CD4-positive, alpha-beta T cell treated with Interferon alpha-2 for 1 hour (primary cell): ENCODE data around the gene FAM120AOS.

Source experiments
- DNase-seq, 2 donors: peaks; one replicate each; pipeline ENCODE4 v3.0.0-alpha.2; 2020 to 2022

FAM120AOS gene

DNA sequence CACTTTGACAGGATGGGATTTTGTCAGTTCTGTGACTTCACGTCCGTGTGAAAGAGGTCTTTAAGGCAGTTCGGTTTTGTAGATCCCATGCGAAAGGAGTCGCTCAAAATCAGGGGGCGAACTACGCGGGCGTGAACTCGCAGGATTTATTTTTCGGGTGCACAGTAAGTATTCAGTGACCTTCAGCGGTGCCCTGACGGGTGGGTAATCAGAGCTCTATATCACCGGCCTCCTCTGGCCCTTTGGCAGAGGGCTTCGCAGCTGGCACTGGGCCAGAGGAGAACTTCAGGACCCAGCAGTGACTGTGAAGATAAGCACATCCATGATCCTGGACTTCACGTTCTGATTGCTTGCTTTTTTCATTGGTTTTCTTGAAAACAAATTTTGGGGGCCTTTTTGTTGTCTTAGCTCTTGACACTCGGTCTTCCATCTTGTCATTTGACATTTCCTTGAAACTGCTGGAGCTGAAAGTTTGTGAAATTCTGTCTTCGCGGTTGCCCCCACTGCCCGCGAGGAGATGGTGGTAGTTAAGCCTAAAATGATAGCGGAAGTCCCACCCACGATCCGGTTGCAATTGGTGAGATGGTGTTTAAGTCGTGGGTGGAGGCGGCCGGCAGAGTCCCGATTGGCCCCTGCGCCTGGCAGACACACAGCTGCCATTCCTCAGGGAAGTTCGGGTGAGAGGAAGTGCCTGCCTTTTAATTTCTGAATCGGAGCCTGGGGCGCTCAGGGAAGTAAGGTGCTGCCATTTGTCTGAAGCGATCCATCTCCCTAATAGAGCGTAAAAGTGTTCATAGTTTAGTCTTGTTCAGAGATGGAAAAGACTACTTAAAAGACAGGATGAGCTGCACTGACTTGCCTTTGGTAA, at the start of gene FAM120AOS:
Gene FAM120AOS, minus strand, starts transcription at position 535 of the 868 bp plus-strand sequence. CDS start 872 bp downstream, outside the sequence.
- peak; percentile 82 to 87 for DNase-seq

DNA sequence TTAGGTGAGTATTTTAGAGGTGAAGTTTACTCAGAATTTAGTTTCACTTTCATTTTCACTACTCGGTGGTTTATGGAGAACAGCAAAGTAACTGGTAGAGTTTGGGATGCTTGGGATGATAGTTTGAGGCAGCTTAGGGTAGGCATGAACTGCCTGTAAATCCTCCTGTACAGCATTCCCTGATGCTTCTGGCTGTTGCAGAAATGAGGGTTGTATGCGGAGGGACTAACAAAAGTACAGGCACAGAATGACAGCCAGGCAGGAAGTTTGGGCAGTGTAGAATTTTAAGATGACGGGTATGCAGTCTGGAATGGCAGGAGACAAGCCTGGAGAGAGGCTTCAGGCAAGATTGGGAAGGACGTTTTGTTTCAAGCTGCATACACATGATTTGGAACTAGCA, 48.0 kb upstream of the FAM120AOS start:
- peak in 1 of 2 donors; percentile 36 for DNase-seq

DNA sequence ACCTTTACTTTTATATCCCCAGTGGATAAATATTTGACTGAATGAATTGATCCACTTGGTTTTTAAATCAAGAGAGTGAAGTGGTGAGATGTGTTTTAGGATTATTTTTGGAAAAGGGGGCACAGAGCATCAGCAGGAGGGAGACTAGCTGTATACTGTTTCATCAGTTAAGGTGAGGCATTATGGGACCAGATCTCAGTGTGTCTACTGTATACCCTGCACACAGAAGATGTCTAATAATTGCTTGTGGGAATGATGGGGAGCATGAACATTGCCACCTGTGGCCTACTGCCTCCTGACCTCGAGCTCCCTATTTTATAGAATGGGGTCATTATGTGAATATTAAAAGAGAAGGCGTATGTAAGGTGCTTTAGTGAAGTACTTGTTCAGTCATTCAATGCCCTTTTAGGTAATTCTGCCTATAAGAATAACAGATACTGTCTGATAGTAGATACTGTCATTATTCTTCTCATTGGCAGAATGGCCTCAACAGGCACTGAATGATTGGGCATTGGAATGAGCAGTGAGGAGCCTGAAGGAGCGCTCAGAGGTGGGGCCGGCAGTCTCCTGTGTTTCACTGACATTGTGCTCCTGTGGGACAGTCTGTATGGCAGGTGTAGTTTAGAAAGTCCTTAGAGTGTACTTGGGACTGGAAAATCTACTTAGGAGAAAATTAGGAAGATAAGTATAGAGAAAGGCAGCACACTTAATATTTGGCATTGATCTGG, 47.4 kb upstream of the FAM120AOS start:
- no peak for DNase-seq

DNA sequence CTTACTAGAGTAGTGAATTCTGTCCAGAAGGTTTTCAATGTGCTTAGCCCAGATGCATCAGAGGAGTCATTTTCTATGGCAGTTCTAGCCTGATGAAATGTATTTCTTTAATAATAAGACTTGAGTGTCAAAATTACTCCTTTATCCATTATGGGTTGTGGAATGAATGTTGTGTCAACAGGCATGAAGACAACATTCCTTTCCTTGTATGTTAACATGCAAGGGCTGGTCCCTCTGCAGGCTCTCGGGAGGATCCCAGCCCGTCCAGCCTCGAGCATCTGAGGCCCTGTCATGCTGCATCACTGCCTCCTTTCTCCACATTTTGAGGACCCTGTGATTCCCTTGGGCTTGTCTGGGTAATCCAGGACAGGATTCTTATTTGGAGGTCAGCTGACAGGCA, 42.9 kb upstream of the FAM120AOS start:
- DNase-seq: no peak

DNA sequence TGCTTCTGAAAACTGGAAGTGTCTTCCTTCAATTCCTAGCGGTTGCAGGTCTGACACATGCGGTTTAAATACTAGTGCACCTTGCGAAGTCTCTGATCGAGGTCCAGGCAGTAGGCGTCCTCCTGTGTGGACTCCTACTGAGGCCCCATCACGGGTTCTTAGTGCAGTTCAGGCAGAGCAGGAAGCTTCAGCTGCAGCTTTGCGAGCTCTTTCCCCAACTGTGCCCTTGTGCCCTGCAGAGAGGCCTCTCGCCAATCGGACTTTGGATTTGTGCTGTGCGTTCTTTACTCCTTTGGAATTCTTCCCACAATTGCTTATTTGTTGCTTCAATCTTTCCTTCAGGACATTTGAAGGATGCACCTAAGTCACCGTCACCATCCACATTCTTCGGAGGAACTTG, 40.6 kb upstream of the FAM120AOS start:
- no peak for DNase-seq

DNA sequence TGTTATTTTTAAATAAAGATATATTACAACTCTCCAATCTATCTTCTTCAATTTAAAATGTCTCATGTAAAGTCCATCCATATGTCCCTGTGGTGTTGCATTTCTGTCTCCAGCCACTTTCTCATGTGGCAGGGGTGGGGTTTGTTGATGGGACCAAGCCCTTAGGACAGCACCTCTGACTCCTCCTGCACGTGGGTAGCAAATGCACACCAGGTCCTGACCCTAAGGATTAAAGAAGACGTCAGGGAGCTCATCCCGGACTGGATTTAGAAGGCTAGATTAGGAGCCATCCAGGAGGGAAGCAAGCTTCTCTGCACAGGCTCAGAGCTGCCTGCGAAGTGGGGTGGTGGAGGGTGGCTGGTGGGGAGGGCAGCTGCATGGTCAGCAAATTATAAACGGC, 38.9 kb upstream of the FAM120AOS start:
- no peak for DNase-seq

DNA sequence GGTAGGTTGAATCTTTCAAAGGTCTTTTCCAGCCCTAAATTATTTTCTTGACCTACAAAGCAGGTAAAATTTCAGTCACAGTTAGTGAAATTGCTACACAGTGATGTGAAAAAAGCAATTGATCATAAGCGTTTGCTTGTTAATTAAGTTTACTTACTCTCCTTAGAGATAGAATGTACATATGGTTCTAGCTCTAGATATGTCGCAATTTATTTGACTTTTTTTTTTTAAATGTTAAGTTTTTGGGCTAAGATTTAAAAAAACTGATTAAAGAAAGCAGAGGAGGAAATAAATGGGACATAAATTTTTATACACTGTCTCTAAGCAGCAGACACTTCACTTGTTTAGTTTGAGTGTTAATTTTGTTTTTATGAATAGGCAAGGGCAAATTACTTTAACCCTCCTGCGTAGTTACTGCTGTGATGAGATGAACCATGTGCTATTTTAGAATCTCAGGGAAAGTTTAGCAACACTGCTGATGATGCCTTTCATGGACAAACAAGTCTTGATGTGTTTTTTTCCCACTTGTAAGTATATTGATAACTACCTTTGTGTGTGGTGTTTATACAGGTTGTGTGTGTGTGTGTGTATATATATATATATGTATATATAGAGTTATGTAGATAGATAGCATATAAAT, 38.3 kb upstream of the FAM120AOS start:
- no peak for DNase-seq

DNA sequence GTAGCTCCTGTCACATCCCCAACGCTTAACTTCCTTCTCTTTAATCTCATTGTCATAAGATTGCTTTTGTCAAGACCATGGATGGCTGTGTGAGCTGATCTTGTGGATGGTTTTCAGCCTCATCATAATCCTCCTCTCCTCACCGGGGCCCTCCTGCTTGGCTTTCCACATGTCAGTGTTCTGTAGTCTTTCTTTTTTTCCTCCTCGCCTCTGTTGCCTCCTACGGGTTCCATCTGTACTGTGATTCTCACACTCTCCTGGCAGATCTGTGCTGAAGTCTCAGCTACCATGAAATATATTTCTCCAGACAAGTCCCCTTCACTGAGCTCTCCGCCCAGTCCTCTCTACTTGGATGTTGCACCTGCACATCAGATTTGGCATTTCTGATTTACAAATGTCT, 34.9 kb upstream of the FAM120AOS start:
- no peak for DNase-seq

DNA sequence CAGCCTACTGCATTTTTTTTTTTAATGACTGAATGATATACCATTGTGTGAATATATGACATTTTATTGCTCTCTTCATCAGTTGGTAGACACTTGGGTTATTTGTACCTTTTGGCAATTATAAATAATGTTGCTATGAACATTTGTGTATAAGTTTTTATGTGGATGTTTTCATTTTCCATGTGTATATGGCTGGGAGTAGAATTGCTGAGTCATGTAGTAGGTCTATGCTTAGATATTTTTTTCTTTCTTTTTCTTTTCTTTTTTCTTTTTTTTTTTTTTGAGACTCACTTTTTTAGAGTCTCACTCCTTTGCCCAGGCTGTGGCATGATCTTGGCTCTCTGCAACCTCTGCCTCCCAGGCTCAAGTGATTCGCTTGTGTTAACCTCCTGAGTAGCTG, 32.9 kb upstream of the FAM120AOS start:
- DNase-seq: no peak

DNA sequence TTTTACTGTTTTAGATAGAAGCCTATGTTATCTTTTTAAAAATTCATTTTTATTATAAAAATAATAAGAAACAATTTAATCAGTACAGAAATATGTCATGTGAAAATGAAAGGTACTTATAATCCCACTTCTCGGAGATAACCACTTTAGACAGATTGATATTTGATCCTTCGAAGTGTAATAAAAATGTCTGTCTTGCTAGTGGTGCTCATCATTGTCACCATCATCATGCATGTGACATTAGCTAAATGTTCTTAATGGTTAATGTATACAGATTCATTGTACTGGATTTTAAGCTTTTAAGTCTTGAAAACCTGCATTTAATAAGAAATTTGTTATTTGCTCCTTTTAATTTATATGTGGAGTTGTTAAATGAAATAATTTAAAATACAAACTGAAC, 30.1 kb upstream of the FAM120AOS start:
- no peak for DNase-seq

DNA sequence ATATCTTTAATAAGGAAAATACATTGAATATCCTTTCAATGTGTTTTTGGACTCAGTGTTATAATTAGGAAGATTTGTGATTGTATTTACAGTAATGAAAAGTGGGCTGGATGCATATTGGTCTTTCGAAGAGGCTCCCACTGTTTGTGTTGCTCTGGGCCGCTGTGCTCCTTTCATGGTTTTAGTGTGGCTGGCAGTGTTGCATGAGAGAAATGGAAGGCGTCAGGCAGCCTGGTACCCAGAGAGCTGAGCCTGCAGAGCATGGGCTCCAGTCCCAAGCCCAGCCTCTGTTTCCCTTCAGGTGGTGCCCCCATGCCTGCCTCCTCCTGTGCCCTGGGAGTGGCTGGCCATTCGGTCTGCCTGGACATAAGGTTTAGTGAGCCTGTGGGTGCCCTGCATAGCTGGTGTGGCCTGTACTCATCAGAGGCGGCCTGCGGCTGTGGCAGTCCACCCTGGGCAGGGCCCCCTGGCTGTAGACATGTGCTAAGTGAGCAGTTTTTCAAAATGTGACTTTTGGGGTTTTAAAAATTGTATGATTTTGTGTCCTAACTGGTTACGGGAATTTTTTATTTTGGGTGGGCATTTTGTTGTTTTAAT, 27.4 kb upstream of the FAM120AOS start:
- no peak for DNase-seq

DNA sequence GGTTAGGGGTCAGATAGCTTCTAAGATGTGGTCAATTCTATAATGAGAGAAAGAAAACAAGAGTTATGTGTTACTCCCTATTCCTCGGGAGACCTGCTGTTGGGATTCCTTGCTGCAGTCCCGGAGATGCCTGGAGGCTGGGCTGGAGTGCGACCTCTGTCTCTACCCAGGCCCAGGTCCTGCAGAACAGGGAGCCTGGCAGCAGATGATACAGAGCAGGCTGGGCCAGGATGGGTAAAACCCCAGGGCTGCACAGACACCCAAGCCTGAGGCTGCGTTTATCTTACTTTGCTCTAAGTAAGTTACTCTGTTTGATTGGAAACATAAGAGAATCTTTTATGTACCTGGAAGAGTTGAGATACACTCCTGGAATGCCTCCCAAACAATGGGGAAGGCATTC, 26.9 kb upstream of the FAM120AOS start:
- no peak for DNase-seq

DNA sequence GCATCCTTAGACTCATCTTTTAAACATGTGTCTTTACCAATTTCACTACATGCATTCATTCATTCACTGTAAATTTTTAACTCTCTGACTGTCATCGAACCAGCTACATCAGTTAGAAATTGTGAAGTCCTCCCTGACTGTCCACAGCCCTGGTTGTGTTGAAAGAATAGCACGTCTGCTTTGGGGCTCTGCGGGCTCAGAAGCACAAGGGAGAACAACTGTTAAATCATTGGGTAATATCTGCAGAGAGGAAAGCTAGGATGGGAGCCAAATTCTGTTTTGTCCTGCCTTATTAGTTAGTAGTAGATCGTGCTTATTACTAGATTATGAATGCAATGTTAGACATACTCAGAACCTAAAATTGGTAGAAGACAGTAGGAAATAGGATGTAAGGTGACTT, 26.3 kb upstream of the FAM120AOS start:
- no peak for DNase-seq

DNA sequence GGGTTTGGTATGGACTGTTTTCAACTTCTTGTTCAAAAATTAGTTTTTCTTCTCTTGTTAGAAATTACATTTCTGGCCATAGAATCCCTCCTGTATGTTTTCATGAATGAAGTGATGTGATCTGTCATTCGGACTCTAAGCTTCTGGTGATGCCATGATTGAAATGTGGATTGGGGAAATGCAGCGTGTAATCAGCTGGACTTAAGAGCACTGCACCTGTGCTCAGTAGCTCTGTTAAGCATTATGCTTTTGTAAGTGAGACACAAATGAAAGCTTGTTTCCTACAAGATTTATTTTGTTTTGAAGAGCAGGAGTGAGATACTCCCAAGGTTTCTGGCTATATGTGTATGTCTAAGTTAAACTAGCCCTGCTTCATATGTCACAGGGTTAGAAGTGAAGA, 24.0 kb upstream of the FAM120AOS start:
- DNase-seq: no peak

DNA sequence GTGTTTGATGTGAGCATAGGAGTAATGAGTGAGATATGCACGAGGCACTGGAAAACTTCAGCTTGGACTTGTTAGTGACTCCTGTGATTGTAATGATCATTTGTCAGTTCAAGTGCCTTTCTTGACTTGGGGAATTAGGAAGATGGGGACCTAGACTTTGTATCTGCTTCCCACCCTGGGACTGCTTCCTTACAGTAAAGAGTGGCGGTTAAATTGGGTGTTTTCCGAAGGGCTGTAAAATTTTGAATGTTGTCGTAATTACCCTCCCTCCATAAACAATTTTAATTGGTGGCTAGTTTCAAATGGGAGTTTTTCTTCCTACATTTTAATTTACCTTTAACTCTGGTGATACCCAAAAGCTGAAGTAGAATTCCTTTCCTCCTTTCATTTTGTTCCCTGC, 23.5 kb upstream of the FAM120AOS start:
- no peak for DNase-seq

DNA sequence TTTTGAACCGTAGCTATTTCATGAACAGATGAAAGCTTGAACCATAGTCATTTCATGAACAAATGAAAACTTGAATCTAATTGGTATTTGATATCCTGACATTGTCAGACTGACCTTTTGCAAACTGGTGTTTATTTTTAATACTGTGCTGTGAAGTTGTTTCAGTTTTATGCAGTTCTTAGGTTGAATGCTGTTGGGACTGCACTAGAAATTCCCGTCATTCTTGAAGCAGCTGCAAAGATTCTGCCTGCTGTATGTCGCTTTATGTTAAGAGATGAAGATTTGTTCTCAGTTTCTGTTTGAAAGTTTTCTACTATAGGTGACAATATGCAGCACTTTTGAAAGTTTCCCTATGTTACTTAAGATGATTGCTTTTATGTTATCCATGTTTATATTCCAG, 22.5 kb upstream of the FAM120AOS start:
- DNase-seq: no peak

DNA sequence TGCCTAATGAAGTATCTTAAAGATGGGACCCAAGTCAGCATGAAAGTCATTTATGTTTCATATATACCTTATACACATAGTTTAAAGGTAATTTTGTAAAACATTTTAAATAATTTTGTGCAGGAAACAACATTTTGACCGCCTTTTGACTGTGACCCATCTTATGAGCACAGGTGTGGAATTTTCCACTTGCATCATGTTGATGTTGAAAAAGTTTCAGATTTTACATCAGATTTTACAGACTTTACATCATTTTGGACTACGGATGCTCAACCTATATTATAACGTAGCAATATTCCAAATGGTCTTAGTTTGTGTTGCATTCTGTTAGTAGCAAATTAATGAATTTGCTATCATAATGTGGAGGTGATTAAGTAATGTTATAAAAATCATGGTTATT, 21.7 kb upstream of the FAM120AOS start:
- DNase-seq: no peak

DNA sequence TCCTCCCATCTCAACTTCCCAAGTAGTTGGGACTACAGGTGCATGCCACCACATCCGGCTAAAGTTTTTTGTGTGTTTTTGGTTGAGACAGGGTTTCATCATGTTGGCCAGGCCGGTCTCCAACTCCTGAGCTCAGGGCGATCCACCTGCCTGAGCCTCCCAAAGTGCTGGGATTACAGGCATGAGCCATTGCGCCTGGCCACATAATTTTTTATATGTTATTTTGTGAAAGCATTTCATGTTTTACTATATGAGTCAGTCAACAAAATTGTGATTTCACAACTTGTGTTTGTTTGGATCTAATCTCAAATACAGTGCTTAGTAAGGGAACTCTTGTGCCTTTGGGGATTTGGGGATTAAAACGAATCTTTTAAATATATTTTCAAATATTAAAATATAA, 20.0 kb upstream of the FAM120AOS start:
- no peak for DNase-seq

DNA sequence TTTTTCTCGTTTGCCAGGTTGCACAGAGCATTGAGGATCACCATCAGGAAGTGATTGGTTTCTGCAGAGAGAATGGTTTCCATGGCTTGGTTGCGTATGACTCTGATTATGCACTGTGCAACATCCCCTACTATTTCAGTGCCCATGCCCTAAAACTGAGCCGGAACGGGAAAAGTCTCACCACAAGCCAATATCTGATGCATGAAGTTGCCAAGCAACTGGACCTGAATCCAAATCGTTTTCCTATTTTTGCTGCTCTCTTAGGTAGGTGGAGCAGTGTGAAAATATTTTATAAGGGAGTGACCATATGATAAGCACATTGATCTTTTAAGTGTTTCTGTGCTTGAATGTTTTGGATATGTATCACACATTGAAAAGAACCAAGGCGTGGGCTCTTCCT, 17.7 kb upstream of the FAM120AOS start:
- no peak for DNase-seq

DNA sequence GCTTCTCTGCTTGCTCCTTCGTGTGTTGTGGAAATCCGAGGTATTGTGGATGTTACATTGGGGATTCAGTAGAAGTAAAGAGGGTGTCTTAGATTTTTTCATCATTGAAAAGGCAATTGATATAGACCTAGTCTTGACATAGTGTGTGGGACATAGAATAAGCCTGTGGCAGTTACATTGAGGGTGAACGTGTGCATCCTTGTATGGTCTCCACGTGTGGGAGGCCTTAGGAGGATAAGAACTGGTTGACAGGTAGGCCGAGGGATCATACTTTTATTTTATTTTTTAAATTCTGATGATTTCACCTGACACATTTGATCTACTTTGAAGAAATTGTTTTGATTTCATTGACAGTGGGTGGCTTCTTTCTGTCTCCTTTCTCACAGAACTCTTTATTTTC, 17.0 kb upstream of the FAM120AOS start:
- no peak for DNase-seq

DNA sequence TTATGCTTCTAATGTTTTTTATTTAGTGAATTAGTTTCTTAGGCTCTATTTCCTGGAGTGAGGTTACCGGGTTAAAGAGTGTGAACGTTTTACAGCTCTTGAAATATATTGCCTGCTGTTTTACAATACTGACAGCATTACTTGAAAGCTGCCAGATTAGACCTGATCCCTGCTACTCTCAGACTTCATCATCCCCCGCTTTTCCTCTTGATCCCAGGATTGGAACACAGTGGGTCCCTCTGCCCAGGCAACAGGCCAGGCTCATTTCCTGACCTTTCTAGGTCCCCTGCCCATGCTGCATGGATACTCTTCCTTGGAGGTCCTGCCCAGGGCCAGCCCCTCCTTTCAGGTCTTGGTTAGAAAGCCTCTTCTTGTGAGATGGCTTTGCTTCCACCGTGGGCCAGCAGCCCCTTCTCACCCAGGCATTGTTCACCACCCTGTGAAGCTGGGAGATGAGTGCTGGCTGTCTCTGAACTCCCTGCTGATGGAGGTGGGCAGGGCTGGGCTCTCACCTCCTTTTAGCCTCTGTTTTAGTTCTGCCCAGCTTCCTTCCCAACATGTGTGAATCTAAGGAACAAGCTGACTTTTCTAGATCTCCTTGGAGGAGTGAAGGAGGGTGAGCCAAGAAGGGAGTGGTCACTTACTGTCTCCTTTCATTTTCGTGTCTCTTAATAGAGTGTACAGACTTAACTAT, 15.5 kb upstream of the FAM120AOS start:
- no peak for DNase-seq

DNA sequence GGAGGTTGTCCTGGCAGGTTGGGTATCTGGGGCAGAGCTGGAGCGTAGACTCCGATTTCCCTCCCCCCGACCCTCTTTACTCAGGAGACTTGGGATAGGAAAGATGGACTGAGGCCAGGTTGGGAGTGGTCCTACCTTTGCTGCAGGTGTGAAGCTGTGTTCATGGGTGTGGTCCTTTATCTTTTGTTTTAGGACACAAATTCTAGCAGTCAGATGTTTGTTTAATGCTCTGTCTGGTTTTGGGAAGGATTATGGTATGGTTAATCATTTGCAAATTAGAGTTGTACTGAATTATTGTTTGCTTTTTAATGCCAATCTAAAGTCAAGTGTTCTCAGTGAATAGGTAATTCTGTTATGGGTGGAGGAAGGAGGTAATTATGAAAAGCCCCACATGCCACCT, 14.1 kb upstream of the FAM120AOS start:
- DNase-seq: no peak

DNA sequence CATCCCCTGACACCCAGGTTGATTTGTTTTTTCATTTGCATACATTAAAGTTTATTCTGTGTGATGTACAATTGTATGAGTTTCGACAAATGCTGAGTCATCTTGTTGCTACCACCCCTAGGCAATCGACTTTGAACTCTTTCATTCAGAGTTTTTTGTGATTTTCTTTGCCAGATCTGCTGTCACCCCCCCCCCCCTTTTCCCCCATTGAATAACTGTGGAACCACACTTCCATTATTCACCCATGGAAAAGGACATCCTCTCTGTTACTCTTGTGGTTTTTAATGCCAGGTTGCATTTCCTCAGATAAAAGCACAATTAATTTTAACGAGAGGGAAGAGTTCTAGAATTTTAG, 13.7 kb upstream of the FAM120AOS start:
- no peak for DNase-seq
